HepG2 (cell line): ENCODE results near the gene AURKA.

Source experiments
- ATF6 ChIP-seq: sonication (generic); formaldehyde crosslinking; conservative IDR thresholded peaks from 2 replicates; pipeline ENCODE4 v1.4.0; 2020; ENCODE audit warnings: missing genetic modification reagents
- POLR2A ChIP-seq, 2 experiments: IDR thresholded peaks; 2 replicates each; pipeline ENCODE4 v1.6.1; 2011; ENCODE audit warnings: low read depth in 2 of 2, low read length in 2 of 2, mild to moderate bottlenecking in 1 of 2, moderate library complexity in 1 of 2; ENCODE audit not compliant: insufficient read depth in 1 of 2
- ZNF18 ChIP-seq: sonication (generic); formaldehyde crosslinking; IDR thresholded peaks from 2 replicates; pipeline ENCODE4 v1.8.0; 2022; ENCODE audit warnings: mild to moderate bottlenecking, missing genetic modification reagents; ENCODE audit not compliant: insufficient replicate concordance

- TF ChIP-seq ATF6, result no peak
- TF ChIP-seq POLR2A (IDR thresholded peaks at IDR 0.05; ENCODE audit: insufficient read depth in 1 of 2, low read depth in 2 of 2, low read length in 2 of 2), result no peak
- no peak for TF ChIP-seq ZNF18 (CRISPR knock-in tag)
Measured at GRCh38 chr20:56350842-56351241, 41.2 kb downstream of the AURKA start.
